ENCODE results near the gene MMP3.

Gene MMP3

GRCh38 chr11:102846292-102846691, 2.9 kb upstream of the MMP3 start:
- Mint-ChIP-seq H3K27ac (no peak overlapping the region), H3K9me3 (no peaks in the 10 kb centered on the region), H3K27me3 (peaks cover 11% of the 10 kb centered on the region), H3K4me3 (no peak overlapping the region), H3K36me3 (ENCODE audit: low read depth) (no peaks in the 10 kb centered on the region), H3K4me1 (ENCODE audit: low read depth) (no peaks in the 10 kb centered on the region)

- H3K36me3 Mint-ChIP-seq (ENCODE audit: low read depth), result no peaks in the 10 kb centered on the region
- no peak overlapping the region for H3K4me3 Mint-ChIP-seq
- no peaks in the 10 kb centered on the region for H3K4me1 Mint-ChIP-seq (ENCODE audit: low read depth)
- peaks cover 11% of the 10 kb centered on the region for H3K27me3 Mint-ChIP-seq
- H3K27ac Mint-ChIP-seq, result no peak overlapping the region
- H3K9me3 Mint-ChIP-seq, result no peaks in the 10 kb centered on the region
Observed at GRCh38 chr11:102842930-102843329, 479 bp downstream of the MMP3 start.

- Mint-ChIP-seq H3K36me3 (ENCODE audit: low read depth) (no peaks in the 10 kb centered on the region), H3K27me3 (peaks cover 8% of the 10 kb centered on the region), H3K27ac (no peak overlapping the region), H3K9me3 (no peaks in the 10 kb centered on the region), H3K4me1 (ENCODE audit: low read depth) (no peaks in the 10 kb centered on the region), H3K4me3 (no peak overlapping the region)
Observed at GRCh38 chr11:102840018-102840417, 3.4 kb downstream of the MMP3 start.

GRCh38 chr11:102837646-102838045, 5.8 kb downstream of the MMP3 start:
- Mint-ChIP-seq H3K4me3 (no peak overlapping the region), H3K36me3 (ENCODE audit: low read depth) (no peaks in the 10 kb centered on the region), H3K4me1 (ENCODE audit: low read depth) (no peaks in the 10 kb centered on the region), H3K27ac (no peak overlapping the region), H3K27me3 (peaks cover under 1% of the 10 kb centered on the region), H3K9me3 (no peaks in the 10 kb centered on the region)

- H3K9me3 Mint-ChIP-seq, result no peaks in the 10 kb centered on the region
- H3K27ac Mint-ChIP-seq, result no peak overlapping the region
- no peaks in the 10 kb centered on the region for H3K36me3 Mint-ChIP-seq (ENCODE audit: low read depth)
- H3K27me3 Mint-ChIP-seq, result peaks cover 5% of the 10 kb centered on the region
- no peak overlapping the region for H3K4me3 Mint-ChIP-seq
- no peaks in the 10 kb centered on the region for H3K4me1 Mint-ChIP-seq (ENCODE audit: low read depth)
Observed at GRCh38 chr11:102837156-102837555, 6.3 kb downstream of the MMP3 start.

GRCh38 chr11:102836290-102836875, 7.0 kb downstream of the MMP3 start:
- H3K4me3 Mint-ChIP-seq, result no peak overlapping the region
- H3K27ac Mint-ChIP-seq, result no peak overlapping the region
- H3K36me3 Mint-ChIP-seq (ENCODE audit: low read depth), result no peaks in the 10 kb centered on the region
- H3K9me3 Mint-ChIP-seq, result no peaks in the 10 kb centered on the region
- H3K4me1 Mint-ChIP-seq (ENCODE audit: low read depth), result no peaks in the 10 kb centered on the region
- peaks cover 13% of the 10 kb centered on the region for H3K27me3 Mint-ChIP-seq

GRCh38 chr11:102833731-102834130, 9.7 kb downstream of the MMP3 start:
- no peak overlapping the region for H3K27ac Mint-ChIP-seq
- peaks cover 30% of the 10 kb centered on the region for H3K27me3 Mint-ChIP-seq
- no peak overlapping the region for H3K4me3 Mint-ChIP-seq
- no peaks in the 10 kb centered on the region for H3K36me3 Mint-ChIP-seq (ENCODE audit: low read depth)
- no peaks in the 10 kb centered on the region for H3K9me3 Mint-ChIP-seq
- no peaks in the 10 kb centered on the region for H3K4me1 Mint-ChIP-seq (ENCODE audit: low read depth)

- no peak overlapping the region for H3K4me3 Mint-ChIP-seq
- no peak overlapping the region for H3K27ac Mint-ChIP-seq
- H3K4me1 Mint-ChIP-seq (ENCODE audit: low read depth), result no peaks in the 10 kb centered on the region
- H3K36me3 Mint-ChIP-seq (ENCODE audit: low read depth), result no peaks in the 10 kb centered on the region
- no peaks in the 10 kb centered on the region for H3K9me3 Mint-ChIP-seq
- H3K27me3 Mint-ChIP-seq, result peaks cover 30% of the 10 kb centered on the region
Observed at GRCh38 chr11:102832612-102833011, 10.8 kb downstream of the MMP3 start.

GRCh38 chr11:102831489-102832440, 11.6 kb downstream of the MMP3 start:
- H3K27ac Mint-ChIP-seq, result no peak overlapping the region
- H3K27me3 Mint-ChIP-seq, result peaks cover 35% of the 10 kb centered on the region
- H3K4me3 Mint-ChIP-seq, result no peak overlapping the region
- no peaks in the 10 kb centered on the region for H3K4me1 Mint-ChIP-seq (ENCODE audit: low read depth)
- no peaks in the 10 kb centered on the region for H3K9me3 Mint-ChIP-seq
- H3K36me3 Mint-ChIP-seq (ENCODE audit: low read depth), result no peaks in the 10 kb centered on the region

GRCh38 chr11:102831128-102831488, 12.3 kb downstream of the MMP3 start:
- H3K4me1 Mint-ChIP-seq (ENCODE audit: low read depth), result no peaks in the 10 kb centered on the region
- H3K4me3 Mint-ChIP-seq, result no peak overlapping the region
- H3K27ac Mint-ChIP-seq, result no peak overlapping the region
- no peaks in the 10 kb centered on the region for H3K36me3 Mint-ChIP-seq (ENCODE audit: low read depth)
- no peaks in the 10 kb centered on the region for H3K9me3 Mint-ChIP-seq
- H3K27me3 Mint-ChIP-seq, result peaks cover 35% of the 10 kb centered on the region

- Mint-ChIP-seq H3K4me1 (ENCODE audit: low read depth) (no peaks in the 10 kb centered on the region), H3K9me3 (no peaks in the 10 kb centered on the region), H3K27ac (no peak overlapping the region), H3K27me3 (peaks cover 35% of the 10 kb centered on the region), H3K36me3 (ENCODE audit: low read depth) (no peaks in the 10 kb centered on the region), H3K4me3 (no peak overlapping the region)
Observed at GRCh38 chr11:102830001-102830727, 13.2 kb downstream of the MMP3 start.

- H3K4me3 Mint-ChIP-seq, result no peak overlapping the region
- H3K27me3 Mint-ChIP-seq, result peaks cover 38% of the 10 kb centered on the region
- H3K4me1 Mint-ChIP-seq (ENCODE audit: low read depth), result no peaks in the 10 kb centered on the region
- no peak overlapping the region for H3K27ac Mint-ChIP-seq
- no peaks in the 10 kb centered on the region for H3K36me3 Mint-ChIP-seq (ENCODE audit: low read depth)
- H3K9me3 Mint-ChIP-seq, result no peaks in the 10 kb centered on the region
Observed at GRCh38 chr11:102829316-102830000, 14.0 kb downstream of the MMP3 start.

- Mint-ChIP-seq H3K9me3 (no peaks in the 10 kb centered on the region), H3K27ac (no peak overlapping the region), H3K36me3 (ENCODE audit: low read depth) (no peaks in the 10 kb centered on the region), H3K4me1 (ENCODE audit: low read depth) (no peaks in the 10 kb centered on the region), H3K4me3 (no peak overlapping the region), H3K27me3 (peaks cover 12% of the 10 kb centered on the region)
Observed at GRCh38 chr11:102824556-102824955, 18.9 kb downstream of the MMP3 start.

GRCh38 chr11:102819491-102819890, 23.9 kb downstream of the MMP3 start:
- Mint-ChIP-seq H3K4me3 (no peak overlapping the region), H3K27ac (no peak overlapping the region), H3K9me3 (peaks cover 15% of the 10 kb centered on the region), H3K4me1 (ENCODE audit: low read depth) (no peaks in the 10 kb centered on the region), H3K36me3 (ENCODE audit: low read depth) (no peaks in the 10 kb centered on the region), H3K27me3 (no peaks in the 10 kb centered on the region)

- H3K27me3 Mint-ChIP-seq, result no peaks in the 10 kb centered on the region
- no peak overlapping the region for H3K27ac Mint-ChIP-seq
- peaks cover 15% of the 10 kb centered on the region for H3K9me3 Mint-ChIP-seq
- no peaks in the 10 kb centered on the region for H3K4me1 Mint-ChIP-seq (ENCODE audit: low read depth)
- no peak overlapping the region for H3K4me3 Mint-ChIP-seq
- no peaks in the 10 kb centered on the region for H3K36me3 Mint-ChIP-seq (ENCODE audit: low read depth)
Observed at GRCh38 chr11:102813484-102813883, 29.9 kb downstream of the MMP3 start.
